Hepatocyte (in vitro differentiated cells): ENCODE results near the gene CHRM3.

Experiments
- EZH2 ChIP-seq: fragments of 200-600 bp; sonication (generic); IDR thresholded peaks from 2 replicates; pipeline ENCODE4 v1.6.1; 2016; ENCODE audit warnings: antibody characterized with exemption, mild to moderate bottlenecking, borderline replicate concordance
- EZH2phosphoT487 ChIP-seq: fragments of 200-600 bp; sonication (generic); IDR thresholded peaks from one replicate; pipeline ENCODE4 v1.6.1; 2018; ENCODE audit warnings: antibody characterized with exemption, mild to moderate bottlenecking, low read depth, moderate library complexity; ENCODE audit not compliant: unreplicated experiment, severe bottlenecking
- TF ChIP-seq, protein P1 (sequence below): fragments of 200-600 bp; sonication (generic); IDR thresholded peaks from 2 replicates; pipeline ENCODE4 v1.5.1; 2016; ENCODE audit warnings: antibody characterized with exemption, mild to moderate bottlenecking; ENCODE audit not compliant: poor library complexity

DNA sequence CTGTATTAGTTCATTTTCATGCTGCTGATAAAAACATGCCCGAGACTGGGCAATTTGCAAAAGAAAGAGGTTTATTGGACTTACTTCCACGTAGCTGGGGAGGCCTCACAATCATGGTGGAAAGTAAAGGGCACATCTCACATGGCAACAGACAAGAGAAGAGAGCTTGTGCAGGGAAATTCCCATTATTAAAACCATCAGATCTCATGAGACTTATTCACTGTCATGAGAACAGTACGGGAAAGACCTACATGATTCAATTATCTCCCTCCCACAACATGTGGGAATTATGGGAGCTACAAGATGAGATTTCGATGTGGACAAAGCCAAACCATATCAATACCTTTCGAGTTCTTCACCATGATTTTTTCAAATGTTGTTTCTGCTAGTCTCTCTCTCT lies 3.7 kb upstream of the CHRM3 start:
- TF ChIP-seq, protein P1, sequence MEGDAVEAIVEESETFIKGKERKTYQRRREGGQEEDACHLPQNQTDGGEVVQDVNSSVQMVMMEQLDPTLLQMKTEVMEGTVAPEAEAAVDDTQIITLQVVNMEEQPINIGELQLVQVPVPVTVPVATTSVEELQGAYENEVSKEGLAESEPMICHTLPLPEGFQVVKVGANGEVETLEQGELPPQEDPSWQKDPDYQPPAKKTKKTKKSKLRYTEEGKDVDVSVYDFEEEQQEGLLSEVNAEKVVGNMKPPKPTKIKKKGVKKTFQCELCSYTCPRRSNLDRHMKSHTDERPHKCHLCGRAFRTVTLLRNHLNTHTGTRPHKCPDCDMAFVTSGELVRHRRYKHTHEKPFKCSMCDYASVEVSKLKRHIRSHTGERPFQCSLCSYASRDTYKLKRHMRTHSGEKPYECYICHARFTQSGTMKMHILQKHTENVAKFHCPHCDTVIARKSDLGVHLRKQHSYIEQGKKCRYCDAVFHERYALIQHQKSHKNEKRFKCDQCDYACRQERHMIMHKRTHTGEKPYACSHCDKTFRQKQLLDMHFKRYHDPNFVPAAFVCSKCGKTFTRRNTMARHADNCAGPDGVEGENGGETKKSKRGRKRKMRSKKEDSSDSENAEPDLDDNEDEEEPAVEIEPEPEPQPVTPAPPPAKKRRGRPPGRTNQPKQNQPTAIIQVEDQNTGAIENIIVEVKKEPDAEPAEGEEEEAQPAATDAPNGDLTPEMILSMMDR = no peak
- no peak for TF ChIP-seq EZH2
- no peak for TF ChIP-seq EZH2phosphoT487
